OCI-LY3 (cell line): Measurements from ENCODE around the gene RAD51B.

Source experiments
- CTCF ChIP-seq: fragments of 200-600, 300-600 bp; sonication (generic); IDR thresholded peaks from 2 replicates; pipeline ENCODE4 v1.5.1; 2014; ENCODE audit warnings: antibody characterized with exemption, low read length, low read depth
- EZH2phosphoT487 ChIP-seq: fragments of 200-600 bp; shearing (Covaris generic); IDR thresholded peaks from 2 replicates; pipeline ENCODE4 v1.6.1; 2018; ENCODE audit warnings: antibody characterized with exemption, mixed run types, low read depth

GRCh38 chr14:68634874-68635595 is 815.5 kb downstream of the RAD51B start:
- TF ChIP-seq CTCF, result no peak
- TF ChIP-seq EZH2phosphoT487, result no peak
